Stomach (tissue), 9 donors: Measurements from ENCODE around the gene CGN. TPM values are rescaled to one million over a fixed set of nuclear protein-coding genes. Genes with fewer than 3 reads are reported as not detected.
A peak's percentile ranks its signal among the peaks of the same experiment; 100 is the strongest.

Source experiments
- DNase-seq, 2 donors: peaks; one replicate each; pipeline versions ENCODE4 v3.0.0 to v3.0.0-alpha.2; 2013 to 2019
- H3K27ac ChIP-seq, 5 donors: fragments of 200-600 bp in 4 of 5; sonication (generic) in 4 of 5; one replicate each; pipeline ENCODE4 v1.5.1; 2013 to 2019; ENCODE audit warnings: mild to moderate bottlenecking in 1 of 5, moderate library complexity in 1 of 5
- H3K27me3 ChIP-seq, 3 donors: fragments of 200-600 bp; sonication (generic); one replicate each; pipeline ENCODE4 v1.5.1; 2017 to 2019; ENCODE audit warnings: mixed run types in 1 of 3
- H3K36me3 ChIP-seq, 4 donors: fragments of 200-600 bp; sonication (generic); 1 replicate in 3 of 4; 2 replicates in 1 of 4; pipeline ENCODE4 v1.5.1; 2016 to 2019
- H3K4me1 ChIP-seq, 4 donors: fragments of 200-600 bp; sonication (generic); one replicate each; pipeline ENCODE4 v1.5.1; 2016 to 2019
- H3K4me3 ChIP-seq, 4 donors: fragments of 200-600 bp; sonication (generic) in 3 of 4; one replicate each; pipeline ENCODE4 v1.5.1; 2016 to 2019; ENCODE audit warnings: mild to moderate bottlenecking in 1 of 4
- H3K9me3 ChIP-seq, 4 donors: fragments of 200-600 bp; sonication (generic); one replicate each; pipeline ENCODE4 v1.5.1; 2016 to 2019
- CTCF ChIP-seq, 7 experiments: fragments of 450-650 bp in 4 of 7; fragments of 200-600 bp in 3 of 7; sonication (generic) in 3 of 7; IDR thresholded peaks; one replicate each; pipeline ENCODE4 v1.5.1; 2016 to 2019; ENCODE audit warnings: antibody characterized with exemption in 7 of 7, control low read depth in 2 of 7, mild to moderate bottlenecking in 1 of 7
- EP300 ChIP-seq: sonication (generic); formaldehyde crosslinking; IDR thresholded peaks from one replicate; pipeline ENCODE4 v1.6.1; 2017; ENCODE audit warnings: antibody characterized with exemption
- POLR2A ChIP-seq, 4 donors: fragments of 450-650 bp; IDR thresholded peaks; one replicate each; pipeline ENCODE4 v1.6.1; 2016; ENCODE audit warnings: antibody characterized with exemption in 4 of 4, control low read depth in 2 of 4, mild to moderate bottlenecking in 1 of 4, moderate library complexity in 1 of 4
- POLR2AphosphoS5 ChIP-seq, 3 donors: sonication (generic); formaldehyde crosslinking; IDR thresholded peaks; one replicate each; pipeline ENCODE4 v1.6.1; 2016; ENCODE audit warnings: antibody characterized with exemption in 3 of 3
- WGBS, 5 donors: extraction: QIAGEN DNeasy Blood & Tissue Kit in 3 of 5; methylation state at CpG; one replicate each; pipeline versions ENCODE4 v1.1.5 to v1.1.7; 2013 to 2018; 5-methylcytosine and 5-hydroxymethylcytosine counted together
- intact Hi-C: fragments of 100-400 bp; cut with DNase I; formaldehyde crosslinking; loops from one replicate; pipeline ENCODE4 v1.15.1; 2023; ENCODE audit warnings: low total_unique reads
- polyA plus RNA-seq, 3 donors: library from polyadenylated mRNA; stranded (reverse); fragments of 200-250 nt; gene quantifications; one replicate each; pipeline ENCODE4 v1.2.3, GENCODE V29; 2013
- total RNA-seq, 5 donors: library from RNA; depleted of rRNA; stranded (reverse); fragments of >200 nt; gene quantifications; one replicate each; pipeline versions ENCODE4 v1.1.0 to v1.2.3, GENCODE V29; 2014 to 2016
- donor health status: healthy with polysubstance abuse.
- donor health status: Bipolar disorder and iron deficiency.
- donor health status: healthy.

CGN gene
- total and polyA plus RNA-seq, 8 donors: 14.0 to 137 (median 26.7) TPM

GRCh38 chr1:151510614-151510956 is 602 bp upstream of the CGN start:
- Histone ChIP-seq H3K9me3 (no peaks in the 10 kb centered on the region), H3K36me3 (no peaks in the 10 kb centered on the region), H3K27me3 (peaks cover 0 to 15% (median 0%) of the 10 kb centered on the region in 3 donors), H3K27ac (peak overlapping the region; percentile 79 to 96 (median 84)), H3K4me3 (peak overlapping the region; percentile 70 to 90 (median 76)), H3K4me1 (peaks cover 16 to 42% (median 34%) of the 10 kb centered on the region in 4 donors)
- no peak for DNase-seq
- no peak for TF ChIP-seq POLR2AphosphoS5 (IDR thresholded peaks at IDR 0.05)
- TF ChIP-seq POLR2A (IDR thresholded peaks at IDR 0.05): no peak
- TF ChIP-seq CTCF (IDR thresholded peaks at IDR 0.05): no peak
- no peak for TF ChIP-seq EP300
- WGBS, 5 donors: 2 to 6% (median 4%) methylated on average over 10 of the region's 10 CpGs
- intact Hi-C loops: no loop called here

- Histone ChIP-seq H3K36me3 (no peaks in the 10 kb centered on the region), H3K9me3 (no peaks in the 10 kb centered on the region), H3K27me3 (peaks cover 0 to 15% (median 0%) of the 10 kb centered on the region in 3 donors), H3K4me1 (peaks cover 16 to 46% (median 38%) of the 10 kb centered on the region in 4 donors), H3K27ac (peak overlapping the region; percentile 79 to 96 (median 84)), H3K4me3 (peak overlapping the region; percentile 70 to 90 (median 76))
- intact Hi-C loops: no loop called here
- DNase-seq: peak; percentile 65 to 81
- WGBS, 5 donors: 0 to 8% (median 2%) methylated on average over 9 to 23 of the region's 23 CpGs
- TF ChIP-seq CTCF (IDR thresholded peaks at IDR 0.05) (no peak), POLR2AphosphoS5 (IDR thresholded peaks at IDR 0.05) (no peak)
Measured at GRCh38 chr1:151511636-151512215, 539 bp downstream of the CGN start.

GRCh38 chr1:151512326-151512725 is 1.1 kb downstream of the CGN start:
- Histone ChIP-seq H3K4me1 (peaks cover 16 to 47% (median 39%) of the 10 kb centered on the region in 4 donors), H3K4me3 (peak overlapping the region; percentile 70 to 90 (median 76)), H3K9me3 (no peaks in the 10 kb centered on the region), H3K36me3 (no peaks in the 10 kb centered on the region), H3K27me3 (peaks cover 0 to 15% (median 0%) of the 10 kb centered on the region in 3 donors), H3K27ac (peak overlapping the region; percentile 83 to 96 (median 86))
- TF ChIP-seq POLR2A (IDR thresholded peaks at IDR 0.05) (no peak), CTCF (IDR thresholded peaks at IDR 0.05) (no peak), POLR2AphosphoS5 (IDR thresholded peaks at IDR 0.05) (no peak), EP300 (no peak)
- no peak for DNase-seq
- intact Hi-C loops: no loop called here
- WGBS, 5 donors: 17 to 49% (median 36%) methylated on average over 4 of the region's 4 CpGs

- Histone ChIP-seq H3K4me3 (peak overlapping the region; percentile 70 to 90 (median 76)), H3K36me3 (no peaks in the 10 kb centered on the region), H3K9me3 (no peaks in the 10 kb centered on the region), H3K27ac (peak overlapping the region; percentile 83 to 96 (median 86)), H3K4me1 (peaks cover 16 to 47% (median 39%) of the 10 kb centered on the region in 4 donors), H3K27me3 (peaks cover 0 to 15% (median 0%) of the 10 kb centered on the region in 3 donors)
- TF ChIP-seq POLR2AphosphoS5 (IDR thresholded peaks at IDR 0.05) (peak in 2 of 3 donors; percentile 76 to 83), CTCF (IDR thresholded peaks at IDR 0.05) (peak in 1 of 7 experiments; percentile 0), EP300 (no peak), POLR2A (IDR thresholded peaks at IDR 0.05) (no peak)
- intact Hi-C loops: no loop called here
- WGBS, 5 donors: 21 to 46% (median 33%) methylated on average over 8 of the region's 8 CpGs
- peak; percentile 90 to 93 for DNase-seq
Measured at GRCh38 chr1:151512801-151513625, 1.8 kb downstream of the CGN start.
